ENCODE measurements around the gene PTCD2.

PTCD2 gene

GRCh38 chr5:72372331-72372730, 52.2 kb downstream of the PTCD2 start:
- H3K27me3 ChIP-seq (ENCODE audit: insufficient read depth, low read length, poor library complexity, severe bottlenecking), result no peaks in the 10 kb centered on the region
- no peak overlapping the region for H3K4me2 ChIP-seq (ENCODE audit: low read depth, low read length, poor library complexity, severe bottlenecking)
- H3K9ac ChIP-seq (ENCODE audit: low read depth, low read length, poor library complexity, severe bottlenecking), result no peak overlapping the region
- no peak for TF ChIP-seq CTCF (conservative IDR thresholded peaks at IDR 0.05; ENCODE audit: low read length)
- TF ChIP-seq EZH2phosphoT487 (IDR thresholded peaks at IDR 0.05; ENCODE audit: borderline replicate concordance), result no peak
- H3K9me3 ChIP-seq (ENCODE audit: insufficient read depth, low read depth, low read length), result no peaks in the 10 kb centered on the region
- no peaks in the 10 kb centered on the region for H3K36me3 ChIP-seq (ENCODE audit: insufficient read depth, low read length)
- H3F3A ChIP-seq (ENCODE audit: low read depth), result no peaks in the 10 kb centered on the region
- no peaks in the 10 kb centered on the region for H4K20me1 ChIP-seq (ENCODE audit: insufficient read depth, low read length, poor library complexity, severe bottlenecking)
- H3K4me1 ChIP-seq (ENCODE audit: insufficient read depth, low read length, poor library complexity, severe bottlenecking), result no peaks in the 10 kb centered on the region
- H3K9me2 ChIP-seq (replicated peaks; ENCODE audit: low read depth, low read length), result no peaks in the 10 kb centered on the region
- H3K79me2 ChIP-seq (ENCODE audit: insufficient read depth, low read length), result no peaks in the 10 kb centered on the region
- H2AFZ ChIP-seq (ENCODE audit: low read length), result no peak overlapping the region
- no peak overlapping the region for H3K4me3 ChIP-seq (ENCODE audit: low read length, poor library complexity, severe bottlenecking)

DNA sequence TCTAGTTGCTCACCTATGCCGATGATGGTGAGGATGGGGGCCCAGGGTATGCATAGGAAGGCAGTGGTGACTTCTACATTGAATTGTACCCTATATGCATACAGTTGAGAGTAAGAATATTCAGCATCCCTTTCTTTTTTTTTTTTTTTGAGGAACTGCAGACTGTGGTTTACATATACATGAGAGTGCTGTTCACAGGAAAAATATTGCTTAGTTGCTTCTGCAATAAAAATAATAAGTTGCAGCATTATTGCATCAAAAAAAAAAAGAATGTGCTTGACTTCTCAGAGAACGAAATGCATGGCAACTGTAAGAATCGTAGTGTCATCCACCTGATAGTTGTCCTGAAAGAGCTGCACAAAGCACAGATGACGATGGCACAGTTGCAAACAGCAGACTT, 52.8 kb downstream of the PTCD2 start:
- Histone ChIP-seq H3K4me3 (ENCODE audit: low read length, poor library complexity, severe bottlenecking) (no peak overlapping the region), H3K36me3 (ENCODE audit: insufficient read depth, low read length) (no peaks in the 10 kb centered on the region), H4K20me1 (ENCODE audit: insufficient read depth, low read length, poor library complexity, severe bottlenecking) (no peaks in the 10 kb centered on the region), H3F3A (ENCODE audit: low read depth) (no peaks in the 10 kb centered on the region), H2AFZ (ENCODE audit: low read length) (no peak overlapping the region), H3K79me2 (ENCODE audit: insufficient read depth, low read length) (no peaks in the 10 kb centered on the region), H3K27me3 (ENCODE audit: insufficient read depth, low read length, poor library complexity, severe bottlenecking) (no peaks in the 10 kb centered on the region), H3K4me2 (ENCODE audit: low read depth, low read length, poor library complexity, severe bottlenecking) (no peak overlapping the region), H3K9me2 (replicated peaks; ENCODE audit: low read depth, low read length) (no peaks in the 10 kb centered on the region), H3K9me3 (ENCODE audit: insufficient read depth, low read depth, low read length) (no peaks in the 10 kb centered on the region), H3K9ac (ENCODE audit: low read depth, low read length, poor library complexity, severe bottlenecking) (no peak overlapping the region), H3K4me1 (ENCODE audit: insufficient read depth, low read length, poor library complexity, severe bottlenecking) (no peaks in the 10 kb centered on the region)
- TF ChIP-seq CTCF (conservative IDR thresholded peaks at IDR 0.05; ENCODE audit: low read length), result no peak
- no peak for TF ChIP-seq EZH2phosphoT487 (IDR thresholded peaks at IDR 0.05; ENCODE audit: borderline replicate concordance)

- no peaks in the 10 kb centered on the region for H4K20me1 ChIP-seq (ENCODE audit: insufficient read depth, low read length, poor library complexity, severe bottlenecking)
- H2AFZ ChIP-seq (ENCODE audit: low read length), result no peak overlapping the region
- no peak overlapping the region for H3K4me3 ChIP-seq (ENCODE audit: low read length, poor library complexity, severe bottlenecking)
These were observed 54.7 kb downstream of the PTCD2 start for GRCh38 chr5:72374844-72375243.

More at GRCh38 chr5:72374844-72375243, 54.7 kb downstream of the PTCD2 start:
- TF ChIP-seq CTCF (conservative IDR thresholded peaks at IDR 0.05; ENCODE audit: low read length) (no peak), EZH2phosphoT487 (IDR thresholded peaks at IDR 0.05; ENCODE audit: borderline replicate concordance) (no peak)
- Histone ChIP-seq H3F3A (ENCODE audit: low read depth) (no peaks in the 10 kb centered on the region), H3K27me3 (ENCODE audit: insufficient read depth, low read length, poor library complexity, severe bottlenecking) (no peaks in the 10 kb centered on the region), H3K9me3 (ENCODE audit: insufficient read depth, low read depth, low read length) (no peaks in the 10 kb centered on the region), H3K4me1 (ENCODE audit: insufficient read depth, low read length, poor library complexity, severe bottlenecking) (no peaks in the 10 kb centered on the region), H3K79me2 (ENCODE audit: insufficient read depth, low read length) (no peaks in the 10 kb centered on the region), H3K36me3 (ENCODE audit: insufficient read depth, low read length) (no peaks in the 10 kb centered on the region), H3K9me2 (replicated peaks; ENCODE audit: low read depth, low read length) (no peaks in the 10 kb centered on the region), H3K9ac (ENCODE audit: low read depth, low read length, poor library complexity, severe bottlenecking) (no peak overlapping the region), H3K4me2 (ENCODE audit: low read depth, low read length, poor library complexity, severe bottlenecking) (no peak overlapping the region)
